Measurements from ENCODE around the gene RAB28.

The RAB28 gene

DNA sequence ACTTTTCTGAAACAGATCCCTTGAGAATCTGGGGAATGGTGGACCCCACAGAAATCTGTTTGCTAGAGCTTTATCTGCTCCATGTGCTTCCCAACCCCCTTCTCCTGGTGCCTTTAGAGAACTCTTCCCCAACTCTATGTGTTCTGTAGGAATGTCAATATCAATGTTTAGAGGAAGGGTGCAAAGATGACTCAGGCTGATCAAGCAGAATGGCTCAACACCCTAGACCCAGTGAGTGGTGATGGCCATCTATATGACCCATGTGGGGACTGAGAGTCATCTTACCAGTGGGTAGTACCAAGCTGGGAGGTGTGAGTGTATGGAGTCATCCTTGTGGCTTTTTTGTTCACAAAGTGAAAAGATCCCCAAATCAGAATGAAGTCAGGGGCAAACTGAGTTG is 143.5 kb downstream of the RAB28 start:
- H3K4me3 ChIP-seq (ENCODE audit: low read length), result no peak overlapping the region
- H3K4me2 ChIP-seq (ENCODE audit: low read length), result no peak overlapping the region
- H3K9ac ChIP-seq (ENCODE audit: low read length), result no peak overlapping the region
- no peaks in the 10 kb centered on the region for H3K27me3 ChIP-seq (ENCODE audit: low read depth, low read length)
- peaks cover 3% of the 10 kb centered on the region for H3K36me3 ChIP-seq (replicated peaks; ENCODE audit: low read depth, low read length)
- H3K9me3 ChIP-seq (ENCODE audit: insufficient read depth, low read length), result no peaks in the 10 kb centered on the region
- no peaks in the 10 kb centered on the region for H3K4me1 ChIP-seq (ENCODE audit: low read length)
- no peaks in the 10 kb centered on the region for H4K20me1 ChIP-seq (ENCODE audit: insufficient read depth, low read length)
- no peaks in the 10 kb centered on the region for H3K79me2 ChIP-seq (ENCODE audit: low read length)
- H3K27ac ChIP-seq (ENCODE audit: low read length), result no peak overlapping the region
- no peak for TF ChIP-seq EZH2phosphoT487 (IDR thresholded peaks at IDR 0.05; ENCODE audit: low read depth)
- TF ChIP-seq, protein P1, sequence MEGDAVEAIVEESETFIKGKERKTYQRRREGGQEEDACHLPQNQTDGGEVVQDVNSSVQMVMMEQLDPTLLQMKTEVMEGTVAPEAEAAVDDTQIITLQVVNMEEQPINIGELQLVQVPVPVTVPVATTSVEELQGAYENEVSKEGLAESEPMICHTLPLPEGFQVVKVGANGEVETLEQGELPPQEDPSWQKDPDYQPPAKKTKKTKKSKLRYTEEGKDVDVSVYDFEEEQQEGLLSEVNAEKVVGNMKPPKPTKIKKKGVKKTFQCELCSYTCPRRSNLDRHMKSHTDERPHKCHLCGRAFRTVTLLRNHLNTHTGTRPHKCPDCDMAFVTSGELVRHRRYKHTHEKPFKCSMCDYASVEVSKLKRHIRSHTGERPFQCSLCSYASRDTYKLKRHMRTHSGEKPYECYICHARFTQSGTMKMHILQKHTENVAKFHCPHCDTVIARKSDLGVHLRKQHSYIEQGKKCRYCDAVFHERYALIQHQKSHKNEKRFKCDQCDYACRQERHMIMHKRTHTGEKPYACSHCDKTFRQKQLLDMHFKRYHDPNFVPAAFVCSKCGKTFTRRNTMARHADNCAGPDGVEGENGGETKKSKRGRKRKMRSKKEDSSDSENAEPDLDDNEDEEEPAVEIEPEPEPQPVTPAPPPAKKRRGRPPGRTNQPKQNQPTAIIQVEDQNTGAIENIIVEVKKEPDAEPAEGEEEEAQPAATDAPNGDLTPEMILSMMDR (IDR thresholded peaks at IDR 0.05; ENCODE audit: low read depth, low read length), result no peak
- H2AFZ ChIP-seq (ENCODE audit: low read depth, low read length), result no peak overlapping the region

DNA sequence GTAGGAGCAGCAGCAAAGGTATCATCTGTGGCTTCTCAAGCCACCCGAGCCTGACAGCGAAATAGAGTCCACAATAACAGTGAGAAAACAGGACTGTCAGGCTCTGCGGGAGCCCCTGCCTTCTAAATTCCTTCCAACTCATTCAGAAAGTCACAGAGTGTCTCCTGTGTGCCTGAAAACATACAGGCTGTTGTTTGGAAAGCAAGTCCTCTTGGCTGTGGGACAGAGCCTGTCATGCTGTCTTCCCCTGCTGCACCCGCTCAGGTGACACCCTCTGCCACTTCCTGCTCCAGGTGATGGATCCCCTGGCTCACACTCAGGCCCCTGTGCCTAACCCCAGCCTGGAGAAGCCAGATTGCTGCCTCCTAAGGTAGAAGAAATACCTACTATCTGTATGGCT is 152.3 kb downstream of the RAB28 start:
- no peak overlapping the region for H3K9ac ChIP-seq (ENCODE audit: low read length)
- H3K4me3 ChIP-seq (ENCODE audit: low read length), result no peak overlapping the region
- H3K36me3 ChIP-seq (replicated peaks; ENCODE audit: low read depth, low read length), result no peaks in the 10 kb centered on the region
- H3K4me2 ChIP-seq (ENCODE audit: low read length), result no peak overlapping the region
- H3K79me2 ChIP-seq (ENCODE audit: low read length), result no peaks in the 10 kb centered on the region
- TF ChIP-seq EZH2phosphoT487 (IDR thresholded peaks at IDR 0.05; ENCODE audit: low read depth), result no peak
- TF ChIP-seq, protein P1 (IDR thresholded peaks at IDR 0.05; ENCODE audit: low read depth, low read length), result no peak
- H3K27me3 ChIP-seq (ENCODE audit: low read depth, low read length), result no peaks in the 10 kb centered on the region
- no peaks in the 10 kb centered on the region for H4K20me1 ChIP-seq (ENCODE audit: insufficient read depth, low read length)
- no peaks in the 10 kb centered on the region for H3K9me3 ChIP-seq (ENCODE audit: insufficient read depth, low read length)
- peaks cover 5% of the 10 kb centered on the region; the same call in 1 of the 2 replicates for H3K4me1 ChIP-seq (ENCODE audit: low read length)
- no peak overlapping the region for H3K27ac ChIP-seq (ENCODE audit: low read length)
- H2AFZ ChIP-seq (ENCODE audit: low read depth, low read length), result no peak overlapping the region

DNA sequence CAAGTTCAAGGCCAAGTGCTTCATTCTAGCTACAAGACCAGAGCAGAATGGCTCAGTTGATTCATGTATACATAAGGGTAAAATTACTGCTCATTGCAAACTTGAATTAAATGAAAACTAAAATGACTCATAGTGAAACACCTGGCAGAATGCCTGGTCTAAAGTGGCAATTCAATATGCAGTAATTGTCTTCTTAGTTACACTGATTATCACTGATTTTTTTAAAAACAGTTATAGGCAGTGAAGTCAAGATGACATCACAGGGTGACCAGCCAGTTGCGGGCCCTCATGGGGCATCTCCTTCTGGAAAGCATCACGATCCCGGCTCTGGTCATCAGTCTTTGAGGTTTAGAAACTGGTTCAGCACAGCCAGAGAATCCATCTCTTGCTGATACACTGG is 154.2 kb downstream of the RAB28 start:
- Histone ChIP-seq H3K27me3 (ENCODE audit: low read depth, low read length) (no peaks in the 10 kb centered on the region), H3K79me2 (ENCODE audit: low read length) (no peaks in the 10 kb centered on the region), H2AFZ (ENCODE audit: low read depth, low read length) (no peak overlapping the region), H3K4me3 (ENCODE audit: low read length) (no peak overlapping the region), H3K9ac (ENCODE audit: low read length) (no peak overlapping the region), H4K20me1 (ENCODE audit: insufficient read depth, low read length) (no peaks in the 10 kb centered on the region), H3K27ac (ENCODE audit: low read length) (no peak overlapping the region), H3K9me3 (ENCODE audit: insufficient read depth, low read length) (no peaks in the 10 kb centered on the region), H3K4me2 (ENCODE audit: low read length) (no peak overlapping the region), H3K36me3 (replicated peaks; ENCODE audit: low read depth, low read length) (no peaks in the 10 kb centered on the region), H3K4me1 (ENCODE audit: low read length) (peaks cover 5% of the 10 kb centered on the region; the same call in 1 of the 2 replicates)
- no peak for TF ChIP-seq EZH2phosphoT487 (IDR thresholded peaks at IDR 0.05; ENCODE audit: low read depth)
- TF ChIP-seq, protein P1 (IDR thresholded peaks at IDR 0.05; ENCODE audit: low read depth, low read length), result no peak

DNA sequence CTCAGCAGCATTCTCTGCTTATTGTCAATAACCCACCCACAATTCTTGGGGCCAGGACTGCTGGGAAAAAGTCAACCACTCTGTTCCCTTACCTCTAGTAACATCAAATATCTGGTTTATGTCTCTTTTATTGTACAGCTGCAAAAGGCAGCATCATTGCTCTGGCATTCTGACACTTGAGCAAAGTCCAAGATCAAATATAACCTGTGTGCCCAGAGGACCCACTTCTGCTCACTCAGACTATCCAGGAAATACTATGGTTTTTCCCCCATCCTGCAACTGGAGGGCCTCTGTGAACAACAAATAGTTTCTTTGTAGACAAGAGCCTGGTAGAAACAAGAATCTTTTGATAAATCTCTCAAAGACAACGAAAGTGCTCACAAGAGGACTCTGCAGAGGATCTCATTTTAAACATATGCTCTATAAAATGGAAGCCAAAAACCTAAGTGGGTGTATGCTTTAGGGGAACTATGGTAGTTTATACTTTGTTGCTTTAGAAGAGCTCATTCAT is 154.7 kb downstream of the RAB28 start:
- no peak overlapping the region for H3K4me3 ChIP-seq (ENCODE audit: low read length)
- H3K4me2 ChIP-seq (ENCODE audit: low read length), result no peak overlapping the region
- no peaks in the 10 kb centered on the region for H3K27me3 ChIP-seq (ENCODE audit: low read depth, low read length)
- H2AFZ ChIP-seq (ENCODE audit: low read depth, low read length), result no peak overlapping the region
- H4K20me1 ChIP-seq (ENCODE audit: insufficient read depth, low read length), result no peaks in the 10 kb centered on the region
- H3K79me2 ChIP-seq (ENCODE audit: low read length), result no peaks in the 10 kb centered on the region
- peaks cover 5% of the 10 kb centered on the region; the same call in 1 of the 2 replicates for H3K4me1 ChIP-seq (ENCODE audit: low read length)
- no peak overlapping the region for H3K27ac ChIP-seq (ENCODE audit: low read length)
- no peaks in the 10 kb centered on the region for H3K36me3 ChIP-seq (replicated peaks; ENCODE audit: low read depth, low read length)
- no peaks in the 10 kb centered on the region for H3K9me3 ChIP-seq (ENCODE audit: insufficient read depth, low read length)
- H3K9ac ChIP-seq (ENCODE audit: low read length), result no peak overlapping the region
- TF ChIP-seq, protein P1 (IDR thresholded peaks at IDR 0.05; ENCODE audit: low read depth, low read length), result no peak
- no peak for TF ChIP-seq EZH2phosphoT487 (IDR thresholded peaks at IDR 0.05; ENCODE audit: low read depth)
